ENCODE measurements around the gene MORN1.
"Not testable (repeated sequence)": the region's sequence is repeated elsewhere in the genome, so short reads cannot be mapped to it uniquely, and the experiment has no call there.

Gene MORN1

GRCh38 chr1:2337081-2337480, 54.3 kb downstream of the MORN1 start:
- in situ Hi-C loops (cut with MboI; ENCODE audit: low pct_unique_long_range_greater_than_20kb, low sequenced_read_pairs, unreplicated experiment) = no loop called here
- no peak for DNase-seq (ENCODE audit: low spot score)
- TF ChIP-seq, protein P1, sequence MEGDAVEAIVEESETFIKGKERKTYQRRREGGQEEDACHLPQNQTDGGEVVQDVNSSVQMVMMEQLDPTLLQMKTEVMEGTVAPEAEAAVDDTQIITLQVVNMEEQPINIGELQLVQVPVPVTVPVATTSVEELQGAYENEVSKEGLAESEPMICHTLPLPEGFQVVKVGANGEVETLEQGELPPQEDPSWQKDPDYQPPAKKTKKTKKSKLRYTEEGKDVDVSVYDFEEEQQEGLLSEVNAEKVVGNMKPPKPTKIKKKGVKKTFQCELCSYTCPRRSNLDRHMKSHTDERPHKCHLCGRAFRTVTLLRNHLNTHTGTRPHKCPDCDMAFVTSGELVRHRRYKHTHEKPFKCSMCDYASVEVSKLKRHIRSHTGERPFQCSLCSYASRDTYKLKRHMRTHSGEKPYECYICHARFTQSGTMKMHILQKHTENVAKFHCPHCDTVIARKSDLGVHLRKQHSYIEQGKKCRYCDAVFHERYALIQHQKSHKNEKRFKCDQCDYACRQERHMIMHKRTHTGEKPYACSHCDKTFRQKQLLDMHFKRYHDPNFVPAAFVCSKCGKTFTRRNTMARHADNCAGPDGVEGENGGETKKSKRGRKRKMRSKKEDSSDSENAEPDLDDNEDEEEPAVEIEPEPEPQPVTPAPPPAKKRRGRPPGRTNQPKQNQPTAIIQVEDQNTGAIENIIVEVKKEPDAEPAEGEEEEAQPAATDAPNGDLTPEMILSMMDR (IDR thresholded peaks at IDR 0.05; ENCODE audit: extremely low read depth, insufficient read depth, missing control alignments) = no peak

- in situ Hi-C loops (cut with MboI; ENCODE audit: low pct_unique_long_range_greater_than_20kb, low sequenced_read_pairs, unreplicated experiment) = no loop called here
- TF ChIP-seq, protein P1 (IDR thresholded peaks at IDR 0.05; ENCODE audit: extremely low read depth, insufficient read depth, missing control alignments) = no peak
- no peak for DNase-seq (ENCODE audit: low spot score)
These were observed 54.9 kb downstream of the MORN1 start for GRCh38 chr1:2336499-2336898.

- TF ChIP-seq, protein P1 (IDR thresholded peaks at IDR 0.05; ENCODE audit: extremely low read depth, insufficient read depth, missing control alignments) = no peak
- no peak for DNase-seq (ENCODE audit: low spot score)
- in situ Hi-C loops (cut with MboI; ENCODE audit: low pct_unique_long_range_greater_than_20kb, low sequenced_read_pairs, unreplicated experiment) = no loop called here
These were observed 55.5 kb downstream of the MORN1 start for GRCh38 chr1:2335721-2336455.

- in situ Hi-C loops (cut with MboI; ENCODE audit: low pct_unique_long_range_greater_than_20kb, low sequenced_read_pairs, unreplicated experiment) = no loop called here
- DNase-seq (ENCODE audit: low spot score) = no peak
- TF ChIP-seq, protein P1 (IDR thresholded peaks at IDR 0.05; ENCODE audit: extremely low read depth, insufficient read depth, missing control alignments) = no peak
These were observed 56.3 kb downstream of the MORN1 start for GRCh38 chr1:2334883-2335534.

GRCh38 chr1:2334366-2334765, 57.0 kb downstream of the MORN1 start:
- TF ChIP-seq, protein P1 (IDR thresholded peaks at IDR 0.05; ENCODE audit: extremely low read depth, insufficient read depth, missing control alignments) = no peak
- no peak for DNase-seq (ENCODE audit: low spot score)
- in situ Hi-C loops (cut with MboI; ENCODE audit: low pct_unique_long_range_greater_than_20kb, low sequenced_read_pairs, unreplicated experiment) = no loop called here

DNA sequence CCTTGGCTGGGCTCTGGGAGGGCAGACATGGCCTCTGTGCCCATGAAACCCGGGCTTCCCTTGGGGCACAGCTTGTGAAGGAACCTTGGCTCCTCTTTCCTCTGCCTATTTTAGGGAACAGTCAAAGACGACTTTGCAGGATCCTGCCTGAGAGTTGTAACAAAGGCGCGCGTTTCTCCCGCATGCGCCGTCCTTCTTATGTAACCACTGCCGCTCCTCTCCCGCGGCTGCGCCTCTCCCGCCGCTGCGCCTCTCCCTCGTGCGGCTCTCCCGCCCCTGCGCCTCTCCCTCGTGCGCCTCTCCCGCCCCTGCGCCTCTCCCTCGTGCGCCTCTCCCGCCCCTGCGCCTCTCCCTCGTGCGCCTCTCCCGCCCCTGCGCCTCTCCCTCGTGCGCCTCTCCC, 59.8 kb downstream of the MORN1 start:
- in situ Hi-C loops (cut with MboI; ENCODE audit: low pct_unique_long_range_greater_than_20kb, low sequenced_read_pairs, unreplicated experiment) = not testable (repeated sequence)

DNA sequence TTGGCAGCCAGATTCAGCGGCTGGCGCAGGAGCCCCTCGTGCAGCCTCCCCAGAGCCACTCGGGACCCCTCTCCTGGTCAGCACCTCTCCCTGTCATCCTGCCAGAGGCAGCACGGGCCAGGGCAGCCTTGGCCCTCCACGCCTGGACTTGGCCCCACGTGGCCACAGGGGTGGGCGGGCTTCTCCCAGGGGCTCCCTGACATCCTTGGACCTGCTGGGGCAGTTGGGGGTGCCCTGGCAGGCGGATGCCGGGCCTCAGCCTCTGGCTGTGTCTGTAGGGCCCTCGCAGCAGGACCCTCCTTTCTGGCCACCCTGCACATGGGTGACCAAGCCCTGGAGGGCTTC, 60.2 kb downstream of the MORN1 start:
- DNase-seq (ENCODE audit: low spot score) = no peak
- TF ChIP-seq, protein P1 (IDR thresholded peaks at IDR 0.05; ENCODE audit: extremely low read depth, insufficient read depth, missing control alignments) = no peak
- in situ Hi-C loops (cut with MboI; ENCODE audit: low pct_unique_long_range_greater_than_20kb, low sequenced_read_pairs, unreplicated experiment) = no loop called here

More for the DNA sequence above, 59.8 kb downstream of the MORN1 start:
- DNase-seq (ENCODE audit: low spot score) = not testable (repeated sequence)
